Activated T-cell treated with anti-CD3 and anti-CD28 coated beads for 48 hours (primary cell): Measurements from ENCODE around the gene OR1J4.
"Not testable (repeated sequence)": the region's sequence is repeated elsewhere in the genome, so short reads cannot be mapped to it uniquely, and the experiment has no call there.

Experiments used
- DNase-seq: peaks from one replicate; pipeline ENCODE4 v3.0.0-alpha.2; 2020; ENCODE audit warnings: low read depth

Gene OR1J4, protein sequence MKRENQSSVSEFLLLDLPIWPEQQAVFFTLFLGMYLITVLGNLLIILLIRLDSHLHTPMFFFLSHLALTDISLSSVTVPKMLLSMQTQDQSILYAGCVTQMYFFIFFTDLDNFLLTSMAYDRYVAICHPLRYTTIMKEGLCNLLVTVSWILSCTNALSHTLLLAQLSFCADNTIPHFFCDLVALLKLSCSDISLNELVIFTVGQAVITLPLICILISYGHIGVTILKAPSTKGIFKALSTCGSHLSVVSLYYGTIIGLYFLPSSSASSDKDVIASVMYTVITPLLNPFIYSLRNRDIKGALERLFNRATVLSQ

DNA sequence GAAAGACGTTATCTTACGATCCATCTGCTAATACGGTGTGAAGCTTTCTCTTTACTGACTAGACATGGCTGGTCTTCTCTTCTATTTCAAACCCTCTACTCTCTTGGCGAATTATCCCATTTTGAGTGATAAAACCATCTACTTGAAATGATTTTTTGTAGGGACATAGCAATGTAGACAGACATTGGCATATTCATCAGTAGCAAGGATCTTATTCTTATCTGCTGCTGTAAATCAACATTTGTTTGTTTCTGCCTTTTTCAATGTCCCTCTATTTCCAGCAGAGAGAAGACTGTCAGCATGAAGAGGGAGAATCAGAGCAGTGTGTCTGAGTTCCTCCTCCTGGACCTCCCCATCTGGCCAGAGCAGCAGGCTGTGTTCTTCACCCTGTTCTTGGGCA is at the start of gene OR1J4:
Gene OR1J4 (plus strand): TSS at position 301 of the 400 bp plus-strand sequence. CDS start 0 bp downstream, at position 301.
- no peak for DNase-seq

- no peak for DNase-seq
Observed at GRCh38 chr9:122474561-122474960, 44.4 kb upstream of the OR1J4 start.

DNA sequence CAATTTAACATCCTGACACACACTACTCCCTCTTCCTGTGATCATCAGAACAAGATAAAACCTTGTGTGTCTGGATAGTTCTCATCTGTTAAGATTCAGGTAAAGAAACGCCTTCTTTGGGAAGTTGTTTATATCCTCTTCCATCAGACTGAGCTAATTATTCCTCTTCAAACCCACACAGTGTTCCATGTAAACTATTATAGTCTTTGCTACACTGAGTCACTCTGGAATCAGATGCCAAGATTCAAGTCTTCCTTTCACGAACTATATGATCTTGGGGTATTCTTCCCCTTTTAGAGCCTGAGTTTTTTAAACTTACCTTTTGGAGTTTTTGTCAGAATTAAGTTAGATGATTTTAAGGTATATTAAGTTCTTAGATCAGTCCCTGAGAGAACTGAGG is 43.2 kb upstream of the OR1J4 start:
- no peak for DNase-seq

- DNase-seq: no peak
Observed at GRCh38 chr9:122477346-122477745, 41.6 kb upstream of the OR1J4 start.

- no peak for DNase-seq
Observed at GRCh38 chr9:122477826-122478225, 41.1 kb upstream of the OR1J4 start, which contains the start of gene OR1J1. Gene OR1J1 (minus strand): TSS chr9:122477926. CDS start chr9:122477926, 0 bp downstream.

- no peak for DNase-seq
Observed at GRCh38 chr9:122479062-122479461, 39.9 kb upstream of the OR1J4 start.

- peak; percentile 0 for DNase-seq
Observed at GRCh38 chr9:122498883-122499288, 20.1 kb upstream of the OR1J4 start.

GRCh38 chr9:122506964-122507363 is 12.0 kb upstream of the OR1J4 start:
- DNase-seq: no peak

GRCh38 chr9:122510502-122510901 is 8.4 kb upstream of the OR1J4 start, which contains the start of gene OR1J2:
Gene OR1J2 (plus strand): TSS chr9:122510802. CDS start chr9:122510802, 0 bp downstream.
- no peak for DNase-seq

GRCh38 chr9:122518226-122518625 is 715 bp upstream of the OR1J4 start:
- no peak for DNase-seq

GRCh38 chr9:122519376-122519775 is 435 bp downstream of the OR1J4 start:
- DNase-seq: no peak

GRCh38 chr9:122526602-122527001 is 7.7 kb downstream of the OR1J4 start:
- DNase-seq: peak; percentile 4

GRCh38 chr9:122527193-122527592 is 8.3 kb downstream of the OR1J4 start, which contains the start of gene OR1N1:
Gene OR1N1 (minus strand): TSS chr9:122527293. CDS start chr9:122527293, 0 bp downstream.
- DNase-seq: no peak

GRCh38 chr9:122531157-122531556 is 12.2 kb downstream of the OR1J4 start:
- DNase-seq: not testable (repeated sequence)

- no peak for DNase-seq
Observed at GRCh38 chr9:122536134-122536533, 17.2 kb downstream of the OR1J4 start.

DNA sequence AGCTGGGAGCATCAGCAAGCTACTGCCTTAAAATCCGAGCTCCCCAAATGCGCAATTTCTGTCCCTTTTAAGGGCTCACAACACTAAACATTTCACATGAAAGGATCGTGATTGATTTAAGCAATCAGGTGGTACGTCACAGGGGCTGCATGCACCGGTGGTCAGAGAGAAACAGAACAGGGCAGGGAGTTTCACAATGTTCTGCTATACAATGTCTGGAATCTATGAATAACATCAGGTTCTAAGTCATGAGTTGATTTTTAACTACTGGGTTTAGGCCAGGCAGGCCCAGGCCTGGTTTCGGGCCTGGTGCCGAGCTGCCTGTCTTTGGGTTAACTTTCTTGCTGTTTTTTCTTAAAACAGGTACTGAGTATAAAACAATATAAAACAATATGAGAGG is 18.1 kb downstream of the OR1J4 start:
- not testable (repeated sequence) for DNase-seq

GRCh38 chr9:122538757-122539156 is 19.8 kb downstream of the OR1J4 start:
- no peak for DNase-seq

- DNase-seq: no peak
Observed at GRCh38 chr9:122546196-122546595, 27.3 kb downstream of the OR1J4 start.

DNA sequence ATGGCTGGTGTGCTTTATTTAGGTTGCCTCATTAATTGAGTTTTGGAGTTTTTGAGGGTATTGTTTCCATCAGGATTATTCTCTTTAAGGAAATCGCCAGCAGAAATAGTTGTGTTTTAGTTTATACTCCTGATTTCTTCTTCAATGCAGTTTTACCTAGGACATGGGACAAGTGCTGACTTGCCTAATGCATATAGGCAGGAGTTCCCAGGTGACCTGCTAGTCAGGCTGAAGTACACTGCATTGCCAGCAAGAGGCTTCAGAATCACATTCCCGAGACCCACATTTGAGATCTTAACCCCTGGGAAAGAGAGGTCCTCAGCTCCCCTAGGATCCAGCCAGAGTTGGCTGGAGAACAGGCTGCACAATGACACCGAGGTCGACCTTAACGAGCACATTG is 32.4 kb downstream of the OR1J4 start:
- DNase-seq: no peak

DNA sequence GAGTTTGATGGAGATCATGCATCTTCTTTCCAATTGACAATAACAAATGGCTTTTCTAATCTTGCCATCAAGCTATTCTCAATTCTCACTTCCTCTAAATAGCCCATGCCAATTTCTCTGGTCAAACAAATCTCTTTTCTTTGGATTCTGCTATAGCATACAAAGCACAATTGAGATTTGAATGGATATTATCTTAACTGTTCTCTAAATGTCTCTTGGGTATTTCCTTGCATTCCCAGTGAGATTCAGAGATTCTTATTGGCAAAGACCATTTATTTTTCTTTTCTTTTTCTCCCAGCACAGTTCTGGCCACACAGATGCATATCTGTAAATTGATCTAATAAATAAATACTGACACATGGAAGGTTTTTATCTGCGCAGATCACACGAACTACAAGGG is 33.9 kb downstream of the OR1J4 start, which contains the start of gene OR1N2:
Gene OR1N2 (plus strand): TSS at position 301 of the 400 bp plus-strand sequence. CDS start 100 bp downstream, outside the sequence.
- DNase-seq: no peak

DNA sequence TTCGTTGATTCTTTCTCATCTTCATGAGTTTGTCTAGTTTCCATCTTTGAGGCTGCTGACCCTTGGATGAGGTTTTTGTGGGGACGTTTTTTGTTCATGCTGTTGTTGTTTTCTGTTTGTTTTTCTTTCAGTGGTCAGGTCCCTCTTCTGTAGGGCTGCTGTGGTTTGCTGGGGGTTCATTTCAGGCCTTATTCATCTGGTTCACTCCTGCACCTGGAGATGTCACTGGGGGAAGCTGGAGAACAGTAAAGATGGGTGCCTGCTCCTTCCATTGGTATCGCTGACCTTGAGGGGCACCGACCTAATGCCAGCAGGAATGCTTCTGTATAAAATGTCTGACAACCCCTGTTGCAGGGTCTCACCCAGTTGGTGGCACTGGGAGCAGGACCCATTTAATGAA is 42.5 kb downstream of the OR1J4 start:
- DNase-seq: no peak

GRCh38 chr9:122562134-122562760 is 43.3 kb downstream of the OR1J4 start:
- DNase-seq: peak; percentile 9

GRCh38 chr9:122567901-122568300 is 49.0 kb downstream of the OR1J4 start:
- DNase-seq: no peak
